AG20443 (cell line): ENCODE results near the gene AOPEP.
"Not testable (repeated sequence)": the region's sequence is repeated elsewhere in the genome, so short reads cannot be mapped to it uniquely, and the experiment has no call there.

Experiments
- DNase-seq: peaks from one replicate; pipeline ENCODE4 v3.0.0; 2012; ENCODE audit warnings: low spot score, mixed read lengths

Gene AOPEP

GRCh38 chr9:94818178-94818541, 91.7 kb downstream of the AOPEP start:
- no peak for DNase-seq

- DNase-seq = no peak
These were observed 92.7 kb downstream of the AOPEP start for GRCh38 chr9:94819161-94819687.

- DNase-seq = no peak
These were observed 94.8 kb downstream of the AOPEP start for GRCh38 chr9:94821098-94821887.

GRCh38 chr9:94822273-94822672, 95.8 kb downstream of the AOPEP start:
- DNase-seq = no peak

GRCh38 chr9:94823710-94824109, 97.2 kb downstream of the AOPEP start:
- no peak for DNase-seq

- DNase-seq = no peak
These were observed 97.9 kb downstream of the AOPEP start for GRCh38 chr9:94824411-94824810.

- DNase-seq = no peak
These were observed 98.6 kb downstream of the AOPEP start for GRCh38 chr9:94824913-94825610.

GRCh38 chr9:94825611-94825958, 99.1 kb downstream of the AOPEP start:
- no peak for DNase-seq

- DNase-seq = no peak
These were observed 99.5 kb downstream of the AOPEP start for GRCh38 chr9:94826044-94826443.

GRCh38 chr9:94826644-94827410, 100.3 kb downstream of the AOPEP start:
- no peak for DNase-seq

- no peak for DNase-seq
These were observed 101.2 kb downstream of the AOPEP start for GRCh38 chr9:94827584-94828304.

GRCh38 chr9:94829380-94830070, 103.0 kb downstream of the AOPEP start:
- no peak for DNase-seq

- DNase-seq = not testable (repeated sequence)
These were observed 103.6 kb downstream of the AOPEP start for GRCh38 chr9:94830071-94830604.

GRCh38 chr9:94833802-94834201, 107.3 kb downstream of the AOPEP start:
- DNase-seq = no peak

- no peak for DNase-seq
These were observed 110.9 kb downstream of the AOPEP start for GRCh38 chr9:94837404-94837803.

- no peak for DNase-seq
These were observed 112.9 kb downstream of the AOPEP start for GRCh38 chr9:94839398-94839797.

- no peak for DNase-seq
These were observed 114.2 kb downstream of the AOPEP start for GRCh38 chr9:94840738-94841137.

- DNase-seq = no peak
These were observed 116.6 kb downstream of the AOPEP start for GRCh38 chr9:94843134-94843533.

GRCh38 chr9:94846739-94847138, 120.2 kb downstream of the AOPEP start:
- DNase-seq = no peak

GRCh38 chr9:94847486-94847885, 121.0 kb downstream of the AOPEP start:
- peak; percentile 72 for DNase-seq

GRCh38 chr9:94848791-94849190, 122.3 kb downstream of the AOPEP start:
- not testable (repeated sequence) for DNase-seq
